Psoas muscle (tissue), 8 donors: ENCODE data around the gene HPSE2. TPM values are rescaled to one million over a fixed set of nuclear protein-coding genes. Genes with fewer than 3 reads are reported as not detected.

Experiments
- ATAC-seq, 4 donors: fragments of 200-7000 bp; cut with Tn5 transposase; one replicate each; pipeline ENCODE4 v1.9.1; 2020; ENCODE audit warnings: moderate library complexity in 3 of 4, mild to moderate bottlenecking in 2 of 4
- DNase-seq, 2 donors: peaks; one replicate each; pipeline ENCODE4 v3.0.0-alpha.2; 2020
- H3K27ac ChIP-seq: fragments of 200-600 bp; one replicate; pipeline ENCODE4 v1.8.0; 2022
- H3K27me3 ChIP-seq, 3 donors: fragments of 200-600 bp in 1 of 3; one replicate each; pipeline versions ENCODE4 v1.6.1 to v1.8.0; 2013 to 2022; ENCODE audit warnings: low read length in 2 of 3, mild to moderate bottlenecking in 2 of 3, moderate library complexity in 1 of 3; ENCODE audit not compliant: insufficient read depth in 3 of 3
- H3K36me3 ChIP-seq, 2 donors: fragments of 200-600 bp in 1 of 2; one replicate each; pipeline versions ENCODE4 v1.6.1 to v1.8.0; 2013 to 2022; ENCODE audit warnings: low read depth in 1 of 2, mild to moderate bottlenecking in 1 of 2, moderate library complexity in 1 of 2; ENCODE audit not compliant: insufficient read depth in 1 of 2
- H3K4me1 ChIP-seq: fragments of 200-600 bp; one replicate; pipeline ENCODE4 v1.8.0; 2022
- H3K4me3 ChIP-seq: fragments of 200-600 bp; one replicate; pipeline ENCODE4 v1.8.0; 2022; ENCODE audit warnings: mild to moderate bottlenecking
- H3K9me3 ChIP-seq: fragments of 200-600 bp; one replicate; pipeline ENCODE4 v1.8.0; 2022
- WGBS, 3 donors: extraction: QIAGEN DNeasy Blood & Tissue Kit; methylation state at CpG; one replicate each; pipeline versions ENCODE4 v1.1.6 to v1.1.7; 2013; 5-methylcytosine and 5-hydroxymethylcytosine counted together
- intact Hi-C, 2 donors: fragments of 100-400 bp; cut with DNase I; formaldehyde crosslinking; loops; one replicate each; pipeline versions ENCODE4 v1.11.0 to v1.14.2; 2022
- polyA plus RNA-seq, 3 donors: library from polyadenylated mRNA; stranded (reverse); fragments of 200-250 nt; gene quantifications; one replicate each; pipeline ENCODE4 v1.2.3, GENCODE V29; 2013
- total RNA-seq, 4 donors: library from RNA; stranded (reverse); fragmentation: NEBNext Ultra II Directional in 2 of 4; extraction: Animal tissue kit (Norgen Biotek cat#: 25700) in 2 of 4; gene quantifications; one replicate each; pipeline versions ENCODE4 v1.2.1 to v1.2.4, GENCODE V29; 2021 to 2023
- TF ChIP-seq, protein P1 (sequence below): fragments of 200-600 bp; IDR thresholded peaks from one replicate; pipeline ENCODE4 v1.8.0; 2022; ENCODE audit warnings: antibody characterized with exemption
- donor health status: healthy with polysubstance abuse.
- donor health status: DM: no; HTN: no; CAD: no; lungs with moderate emphysema.
- donor health status: Bipolar disorder and iron deficiency.
- donor health status: healthy.
- donor health status: DM: yes; HTN: yes; CAD: no.
- donor health status: DM: no; HTN: no; CAD: no.
- donor health status: DM: no; HTN: no; CAD: no.
- donor health status: DM: yes; HTN: yes; CAD: no.

HPSE2 gene
- total and polyA plus RNA-seq, 7 donors = 0.01 to 0.17 (median 0.03) TPM; not detected in 4

DNA sequence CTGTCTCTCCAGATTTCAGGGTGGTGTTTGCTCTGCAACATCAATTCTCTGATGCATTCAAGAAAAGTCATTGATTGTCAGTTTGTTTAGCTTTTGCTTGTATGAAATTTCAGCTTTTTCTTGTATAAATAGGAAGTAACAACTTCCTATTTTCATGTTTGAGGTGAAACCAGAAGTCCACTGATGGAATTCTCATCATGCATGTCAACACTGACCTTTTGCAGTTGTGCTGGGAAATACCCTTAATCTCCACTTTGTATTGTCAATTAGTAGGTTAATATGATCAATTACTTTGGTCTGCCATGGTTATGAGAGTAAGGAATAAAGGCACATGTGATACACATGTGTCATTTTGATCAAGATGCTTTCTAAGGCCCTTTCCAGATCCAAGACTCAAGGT, 580.2 kb downstream of the HPSE2 start:
- H3K27ac ChIP-seq = no peak overlapping the region
- TF ChIP-seq, protein P1, sequence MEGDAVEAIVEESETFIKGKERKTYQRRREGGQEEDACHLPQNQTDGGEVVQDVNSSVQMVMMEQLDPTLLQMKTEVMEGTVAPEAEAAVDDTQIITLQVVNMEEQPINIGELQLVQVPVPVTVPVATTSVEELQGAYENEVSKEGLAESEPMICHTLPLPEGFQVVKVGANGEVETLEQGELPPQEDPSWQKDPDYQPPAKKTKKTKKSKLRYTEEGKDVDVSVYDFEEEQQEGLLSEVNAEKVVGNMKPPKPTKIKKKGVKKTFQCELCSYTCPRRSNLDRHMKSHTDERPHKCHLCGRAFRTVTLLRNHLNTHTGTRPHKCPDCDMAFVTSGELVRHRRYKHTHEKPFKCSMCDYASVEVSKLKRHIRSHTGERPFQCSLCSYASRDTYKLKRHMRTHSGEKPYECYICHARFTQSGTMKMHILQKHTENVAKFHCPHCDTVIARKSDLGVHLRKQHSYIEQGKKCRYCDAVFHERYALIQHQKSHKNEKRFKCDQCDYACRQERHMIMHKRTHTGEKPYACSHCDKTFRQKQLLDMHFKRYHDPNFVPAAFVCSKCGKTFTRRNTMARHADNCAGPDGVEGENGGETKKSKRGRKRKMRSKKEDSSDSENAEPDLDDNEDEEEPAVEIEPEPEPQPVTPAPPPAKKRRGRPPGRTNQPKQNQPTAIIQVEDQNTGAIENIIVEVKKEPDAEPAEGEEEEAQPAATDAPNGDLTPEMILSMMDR = no peak
- no peaks in the 10 kb centered on the region for H3K36me3 ChIP-seq
- DNase-seq (no peak), ATAC-seq (no peak)
- H3K4me3 ChIP-seq = no peak overlapping the region
- H3K9me3 ChIP-seq = no peaks in the 10 kb centered on the region
- intact Hi-C loops = no loop called here
- no peaks in the 10 kb centered on the region for H3K4me1 ChIP-seq
- peaks cover 0 to 6% (median 0%) of the 10 kb centered on the region in 3 donors for H3K27me3 ChIP-seq

DNA sequence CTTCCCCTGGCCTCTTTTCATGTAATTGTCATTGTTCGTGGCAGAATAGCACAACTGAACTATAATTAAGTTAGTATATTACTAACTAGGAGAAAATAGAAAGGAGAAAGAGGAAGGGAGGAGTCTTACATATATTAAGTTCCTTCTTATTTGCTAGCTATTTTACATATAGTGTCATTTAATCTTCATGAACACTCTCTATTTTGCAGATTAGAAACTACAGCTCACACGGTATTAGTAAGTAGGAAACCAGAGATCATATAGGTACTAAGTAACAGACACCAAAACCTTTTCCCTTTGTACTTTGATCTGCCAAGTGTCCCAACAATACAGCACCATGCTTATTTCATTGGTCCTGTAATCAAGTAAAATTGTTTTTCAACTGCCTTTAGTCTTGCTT, 586.5 kb downstream of the HPSE2 start:
- Histone ChIP-seq H3K4me3 (no peak overlapping the region), H3K9me3 (no peaks in the 10 kb centered on the region), H3K4me1 (no peaks in the 10 kb centered on the region), H3K27me3 (peaks cover 0 to 5% (median 0%) of the 10 kb centered on the region in 3 donors), H3K36me3 (no peaks in the 10 kb centered on the region), H3K27ac (no peak overlapping the region)
- intact Hi-C loops = no loop called here
- TF ChIP-seq, protein P1 = no peak
- WGBS, 3 donors = 45 to 57% (median 51%) methylated on average over 2 of the region's 2 CpGs
- DNase-seq = no peak
- ATAC-seq = no peak

DNA sequence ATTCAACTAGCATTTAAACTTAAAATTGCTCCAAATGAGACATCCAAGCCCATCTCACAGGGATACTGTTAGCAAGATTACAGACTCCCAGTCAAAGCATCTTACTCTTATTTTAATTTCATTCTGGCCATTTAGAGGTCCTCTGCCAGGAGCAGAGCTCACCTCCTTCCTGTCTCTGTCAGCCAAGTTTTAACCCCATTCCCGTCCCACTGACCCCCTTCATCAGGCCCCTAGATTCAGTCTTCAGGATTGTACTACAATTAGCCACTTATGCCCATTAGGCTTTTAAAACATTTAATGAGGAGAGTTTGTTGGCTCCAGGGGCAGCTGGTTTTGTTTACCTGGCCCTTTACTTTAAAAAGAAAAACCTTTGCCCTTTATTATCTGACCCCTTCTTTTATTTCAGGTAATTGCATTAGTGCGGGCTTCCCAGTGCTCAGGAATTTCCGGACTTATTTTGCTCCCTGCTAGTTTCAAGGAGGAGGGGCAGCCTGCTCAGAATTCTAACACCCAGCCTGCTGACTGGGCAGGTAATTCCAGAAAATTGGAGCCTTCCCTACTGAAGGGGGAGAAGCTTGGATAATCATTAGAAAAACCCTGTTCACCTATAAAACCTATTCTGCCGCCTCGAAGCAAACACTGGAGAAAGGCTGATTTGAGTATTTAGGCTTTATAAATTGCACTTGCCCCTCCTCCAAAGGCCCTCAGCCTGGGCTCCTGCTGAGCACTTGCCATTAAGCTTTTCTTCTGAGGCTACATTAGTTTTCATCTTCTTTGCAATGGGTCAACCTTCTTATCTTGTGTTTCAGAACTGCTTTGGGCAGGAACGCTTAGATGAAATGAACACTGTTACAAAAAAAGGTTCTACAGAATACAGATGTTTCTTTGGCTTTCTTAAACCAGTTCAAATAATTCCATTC, 588.4 kb downstream of the HPSE2 start:
- no peak overlapping the region for H3K4me3 ChIP-seq
- H3K27ac ChIP-seq = no peak overlapping the region
- H3K4me1 ChIP-seq = no peaks in the 10 kb centered on the region
- H3K36me3 ChIP-seq = no peaks in the 10 kb centered on the region
- DNase-seq = no peak
- H3K9me3 ChIP-seq = no peaks in the 10 kb centered on the region
- WGBS, 3 donors = 31 to 43% (median 34%) methylated on average over 6 of the region's 6 CpGs
- peaks cover 0 to 5% (median 0%) of the 10 kb centered on the region in 3 donors for H3K27me3 ChIP-seq
- ATAC-seq = no peak
- TF ChIP-seq, protein P1 = no peak
- intact Hi-C loops = no loop called here

DNA sequence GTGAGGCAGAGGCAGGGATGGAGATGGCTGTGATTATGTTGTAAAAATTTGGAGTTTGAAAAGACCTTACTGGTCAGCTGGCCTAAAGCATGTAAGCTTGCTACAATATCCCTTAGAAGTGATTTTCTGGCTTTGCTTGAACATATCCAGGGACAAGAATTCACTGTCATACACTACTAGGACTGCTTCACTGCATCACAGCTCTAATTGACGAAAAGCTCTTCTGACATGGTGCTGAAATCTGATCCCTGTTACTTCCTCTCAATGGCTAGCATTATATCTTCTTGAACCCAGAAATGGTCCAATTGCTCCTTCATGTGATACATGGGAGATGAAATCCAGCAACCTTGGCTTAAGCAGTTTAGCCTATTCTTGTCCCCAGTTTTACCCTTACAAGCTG, 591.2 kb downstream of the HPSE2 start:
- peaks cover 4% of the 10 kb centered on the region for H3K4me1 ChIP-seq
- WGBS, 3 donors = 72 to 82% (median 78%) methylated on average over 1 of the region's 1 CpG
- H3K36me3 ChIP-seq = no peaks in the 10 kb centered on the region
- no peak for ATAC-seq
- TF ChIP-seq, protein P1 = no peak
- no peak overlapping the region for H3K4me3 ChIP-seq
- DNase-seq = no peak
- no peaks in the 10 kb centered on the region for H3K9me3 ChIP-seq
- intact Hi-C loops = no loop called here
- no peak overlapping the region for H3K27ac ChIP-seq
- peaks cover 0 to 2% (median 0%) of the 10 kb centered on the region in 3 donors for H3K27me3 ChIP-seq
